Measurements from ENCODE around the gene RHOBTB3. TPM values are rescaled to one million over a fixed set of nuclear protein-coding genes. Genes with fewer than 3 reads are reported as not detected.
"Not testable (repeated sequence)": the region's sequence is repeated elsewhere in the genome, so short reads cannot be mapped to it uniquely, and the experiment has no call there.

The RHOBTB3 gene
- total RNA-seq, 2 experiments from 2014 or later, result 0.74 to 1.4 TPM

DNA sequence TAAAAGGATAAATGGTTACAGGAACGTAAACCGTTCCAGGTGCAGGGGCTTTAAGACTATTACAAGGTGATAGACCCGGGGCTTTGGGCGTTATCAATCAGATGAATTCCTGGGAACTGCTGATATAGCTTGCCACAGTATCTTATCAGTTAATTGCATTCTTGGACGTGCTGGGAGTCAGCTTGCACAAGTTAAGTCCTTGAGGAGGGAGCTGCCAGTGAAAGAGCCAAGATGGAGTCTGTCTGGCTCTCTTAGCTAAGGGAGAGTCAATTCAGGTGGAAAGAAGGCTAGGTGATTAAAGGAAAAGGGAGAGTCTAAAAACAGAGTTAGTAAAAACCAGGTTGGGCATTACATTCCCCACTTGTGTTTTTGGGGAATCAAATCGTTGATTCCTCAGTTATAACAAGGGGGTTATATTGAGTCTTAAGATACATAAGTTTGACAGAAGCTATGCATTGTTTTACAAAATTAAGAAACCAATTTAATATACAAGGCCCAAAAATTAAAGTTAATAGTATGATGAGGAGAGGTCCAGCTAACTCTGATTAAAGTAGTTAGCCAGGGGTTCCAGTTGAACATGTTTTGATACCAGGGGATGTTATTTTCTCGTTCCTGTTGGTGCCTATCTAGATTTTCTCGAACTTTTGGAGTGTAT, 23.5 kb upstream of the RHOBTB3 start:
- H3K4me3 Mint-ChIP-seq; H3K4me1 Mint-ChIP-seq; POLR2A ChIA-PET; CTCF ChIA-PET; H3K9me3 Mint-ChIP-seq; H3K27ac Mint-ChIP-seq; H3K36me3 Mint-ChIP-seq (ENCODE audit: low read depth); DNase-seq; H3K27me3 Mint-ChIP-seq: not testable (repeated sequence)

DNA sequence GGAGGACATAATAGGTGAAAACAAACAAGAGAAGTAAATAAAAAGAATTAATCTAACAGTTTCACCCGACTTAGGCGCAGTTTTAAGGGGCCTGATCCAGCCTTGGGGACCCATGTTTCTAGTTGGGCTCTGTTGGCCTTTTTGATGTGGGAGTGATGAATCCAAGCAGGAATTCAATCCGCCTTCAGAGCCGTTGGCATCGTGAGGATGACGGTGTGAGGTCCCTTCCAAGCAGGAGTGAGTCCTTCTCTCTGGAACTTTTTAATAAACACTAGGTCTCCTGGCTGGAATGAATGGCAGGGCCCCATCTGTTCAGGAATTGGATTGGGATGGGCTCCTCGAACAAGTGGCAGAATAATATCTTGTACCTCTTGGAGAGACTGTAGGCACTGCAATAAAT, 22.3 kb upstream of the RHOBTB3 start:
- H3K27me3 Mint-ChIP-seq, result peaks cover 5% of the 10 kb centered on the region
- peaks cover 5% of the 10 kb centered on the region for H3K4me1 Mint-ChIP-seq
- ChIA-PET POLR2A (no interaction called here), CTCF (no interaction called here)
- no peak for DNase-seq
- no peaks in the 10 kb centered on the region for H3K36me3 Mint-ChIP-seq (ENCODE audit: low read depth)
- H3K9me3 Mint-ChIP-seq, result no peaks in the 10 kb centered on the region
- no peak overlapping the region for H3K4me3 Mint-ChIP-seq
- H3K27ac Mint-ChIP-seq, result no peak overlapping the region

DNA sequence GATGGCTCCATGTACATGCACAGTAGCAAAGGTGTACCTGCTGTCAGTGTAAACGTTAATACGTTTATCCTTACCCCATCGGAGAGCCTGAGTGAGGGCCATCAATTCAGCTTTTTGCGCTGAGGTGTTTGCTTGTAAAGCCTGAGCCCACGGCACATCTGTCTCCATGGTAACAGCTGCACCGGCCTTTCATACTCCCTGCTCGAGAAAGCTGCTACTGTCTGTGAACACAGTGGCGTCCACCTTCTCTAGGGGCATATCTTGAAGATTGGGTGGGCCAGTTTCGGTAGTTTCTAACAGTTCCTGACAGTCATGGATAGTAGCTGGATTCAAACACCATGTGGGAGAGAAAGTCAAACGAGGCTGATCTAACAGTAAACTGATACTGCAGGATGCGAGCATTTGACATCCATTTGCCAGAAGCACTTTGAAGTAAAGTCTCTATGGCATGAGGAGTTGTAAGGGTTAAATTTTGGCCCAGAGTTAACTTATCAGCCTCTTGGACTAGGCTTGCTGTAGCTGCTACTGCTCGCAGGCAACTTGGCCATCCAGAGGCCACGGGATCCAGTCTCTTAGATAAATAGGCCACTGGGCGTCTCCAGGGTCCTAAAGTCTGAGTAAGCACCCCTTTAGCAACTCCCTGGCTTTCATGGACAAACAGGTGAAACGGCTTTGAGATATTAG, 21.0 kb upstream of the RHOBTB3 start:
- Mint-ChIP-seq H3K27ac (no peak overlapping the region), H3K4me3 (no peak overlapping the region), H3K36me3 (ENCODE audit: low read depth) (no peaks in the 10 kb centered on the region), H3K4me1 (peaks cover 5% of the 10 kb centered on the region), H3K27me3 (peaks cover 5% of the 10 kb centered on the region), H3K9me3 (no peaks in the 10 kb centered on the region)
- ChIA-PET CTCF (interaction anchor here (0.8 kb wide), 1 partner anchor 20 kb away, joined by 3 read pairs; no protein-coding TSS in a partner anchor), POLR2A (no interaction called here)
- DNase-seq, result no peak

DNA sequence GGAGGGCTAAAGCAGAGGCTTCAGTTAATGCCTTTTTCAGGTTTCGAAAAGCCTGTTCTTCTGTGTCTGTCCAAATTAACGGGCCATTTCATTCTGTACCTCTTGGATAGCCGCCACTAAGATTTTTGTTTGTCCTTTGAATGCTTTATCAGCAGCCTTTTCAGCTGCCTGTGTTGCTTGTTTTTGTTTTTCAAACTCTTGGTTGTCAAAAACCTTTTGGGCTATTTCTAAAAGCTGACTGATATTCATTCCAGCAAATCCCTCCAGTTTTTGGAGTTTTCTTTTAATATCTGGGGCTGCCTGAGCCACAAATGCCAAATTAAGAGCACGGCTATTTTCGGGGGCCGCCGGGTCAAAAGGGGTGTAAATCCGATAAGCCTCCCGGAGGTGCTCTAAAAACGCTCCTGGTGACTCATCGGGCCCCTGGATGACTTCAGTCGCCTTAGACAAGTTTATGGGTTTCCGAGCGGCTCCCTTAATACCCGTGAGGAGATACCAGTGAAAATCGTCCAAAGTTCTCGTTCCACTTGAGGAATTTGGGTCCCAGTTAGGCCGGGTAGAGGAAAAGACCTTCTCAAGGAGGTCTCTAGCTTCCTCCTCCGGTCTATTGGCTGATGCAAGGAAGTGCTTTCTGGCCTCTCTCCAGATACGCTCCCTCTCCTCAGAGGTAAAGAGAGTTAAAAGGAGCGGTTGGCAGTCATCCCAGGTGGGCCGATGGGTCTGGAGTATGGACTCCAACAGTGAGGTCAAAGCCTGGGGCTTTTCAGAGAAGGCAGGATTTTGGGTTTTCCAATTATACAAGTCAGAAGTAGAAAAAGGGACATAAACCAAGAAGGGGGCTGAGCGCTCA, 20.3 kb upstream of the RHOBTB3 start:
- H3K27me3 Mint-ChIP-seq; H3K9me3 Mint-ChIP-seq; H3K27ac Mint-ChIP-seq; H3K36me3 Mint-ChIP-seq (ENCODE audit: low read depth); POLR2A ChIA-PET; DNase-seq; H3K4me3 Mint-ChIP-seq: not testable (repeated sequence)
- peaks cover 11% of the 10 kb centered on the region for H3K4me1 Mint-ChIP-seq
- CTCF ChIA-PET, result interaction anchor here (0.8 kb wide), 1 partner anchor 19 kb away, joined by 3 read pairs; no protein-coding TSS in a partner anchor

DNA sequence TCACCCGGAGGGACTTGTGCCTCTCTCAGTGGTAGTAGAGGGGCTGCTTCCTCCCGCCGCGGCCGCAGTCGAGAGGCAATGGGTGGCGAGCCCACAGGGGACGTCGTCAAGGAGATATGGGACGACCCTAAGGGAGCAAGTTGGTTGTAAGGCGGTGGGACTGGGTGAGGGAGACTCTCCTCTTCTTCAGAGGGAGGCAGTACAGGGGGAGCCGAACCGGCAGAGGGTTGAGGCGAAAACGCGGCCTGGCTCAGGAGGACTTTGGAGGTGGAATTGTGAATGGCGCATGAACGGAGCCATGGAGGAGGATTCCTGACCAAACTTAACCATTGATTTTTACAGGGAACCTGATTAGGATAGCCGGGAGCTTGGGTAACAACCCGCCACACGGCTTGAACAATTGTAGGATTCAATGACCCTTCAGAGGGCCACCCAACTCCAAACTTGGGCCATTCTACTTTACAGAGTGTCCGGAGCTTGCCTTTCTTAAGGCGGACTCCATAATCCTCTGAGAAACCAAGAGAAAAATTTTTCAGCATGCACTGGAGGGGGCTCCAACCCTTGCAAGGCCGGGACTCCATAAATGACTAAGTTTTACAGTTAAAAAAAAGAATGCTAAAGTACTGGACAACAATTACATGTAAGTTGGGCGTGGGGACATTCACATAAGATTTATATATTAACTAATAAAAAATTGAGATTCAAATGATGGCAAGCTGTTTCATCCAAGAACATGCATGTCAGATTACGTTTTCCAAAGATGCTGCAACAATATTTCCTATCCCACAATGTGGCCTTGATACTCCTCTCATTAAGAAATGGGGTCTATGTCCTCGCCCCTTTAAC, 19.4 kb upstream of the RHOBTB3 start:
- Mint-ChIP-seq H3K4me3 (no peak overlapping the region), H3K36me3 (ENCODE audit: low read depth) (no peaks in the 10 kb centered on the region), H3K27me3 (peaks cover 5% of the 10 kb centered on the region), H3K9me3 (no peaks in the 10 kb centered on the region), H3K27ac (no peak overlapping the region), H3K4me1 (peaks cover 12% of the 10 kb centered on the region)
- CTCF ChIA-PET, result no interaction called here
- no peak for DNase-seq
- POLR2A ChIA-PET, result no interaction called here

DNA sequence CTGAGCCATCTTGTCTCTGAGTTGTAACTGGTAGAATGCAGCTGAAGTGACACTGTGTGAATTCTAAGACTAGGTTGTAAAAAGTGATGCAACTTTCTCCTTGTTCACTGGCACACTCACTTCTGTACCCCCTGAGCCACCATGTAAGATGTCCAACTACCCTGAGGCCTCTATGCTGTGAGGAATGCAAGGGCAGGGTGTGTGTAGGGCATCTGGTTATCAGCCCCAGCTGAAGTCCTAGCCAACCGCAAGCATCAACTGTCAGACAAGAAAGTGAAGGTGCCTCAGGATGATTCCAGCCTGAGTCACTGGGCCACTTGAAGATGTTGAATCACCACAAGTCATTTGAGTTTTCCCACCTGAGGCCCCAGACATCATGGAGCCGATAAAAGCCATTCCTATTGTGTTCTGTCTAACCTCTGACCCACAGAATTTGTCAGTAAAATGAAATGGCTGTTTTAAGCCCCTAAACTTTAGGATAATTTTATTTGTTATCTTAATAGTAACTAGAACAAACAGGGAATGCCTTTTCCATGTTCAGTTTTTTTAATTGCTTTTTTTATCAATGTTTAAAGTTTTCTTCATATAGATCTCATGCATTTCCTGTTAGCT, 18.7 kb upstream of the RHOBTB3 start:
- no peak overlapping the region for H3K4me3 Mint-ChIP-seq
- no peak for DNase-seq
- H3K9me3 Mint-ChIP-seq, result no peaks in the 10 kb centered on the region
- H3K27ac Mint-ChIP-seq, result no peak overlapping the region
- CTCF ChIA-PET, result no interaction called here
- H3K36me3 Mint-ChIP-seq (ENCODE audit: low read depth), result no peaks in the 10 kb centered on the region
- peaks cover 12% of the 10 kb centered on the region for H3K4me1 Mint-ChIP-seq
- peaks cover 2% of the 10 kb centered on the region for H3K27me3 Mint-ChIP-seq
- POLR2A ChIA-PET, result no interaction called here

DNA sequence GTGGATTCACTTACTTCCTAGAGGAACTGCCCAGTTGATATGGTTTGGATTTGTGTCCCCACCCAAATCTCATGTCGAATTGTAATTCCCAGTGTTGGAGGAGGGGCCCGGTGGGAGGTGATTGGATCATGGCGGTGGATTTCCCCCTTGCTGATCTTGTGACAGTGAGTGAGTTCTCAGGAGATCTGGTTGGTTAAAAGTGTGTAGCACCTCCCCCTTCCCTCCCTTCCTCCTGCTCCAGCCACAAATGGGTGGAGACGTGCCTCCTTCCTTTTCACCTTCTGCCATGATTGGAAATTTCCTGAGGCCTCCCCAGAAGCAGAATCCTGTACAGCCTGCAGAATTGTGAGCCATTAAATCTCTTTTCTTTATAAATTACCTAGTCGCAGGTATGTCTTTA, 17.9 kb upstream of the RHOBTB3 start:
- DNase-seq; H3K4me3 Mint-ChIP-seq; H3K9me3 Mint-ChIP-seq; H3K27me3 Mint-ChIP-seq; H3K27ac Mint-ChIP-seq; H3K36me3 Mint-ChIP-seq (ENCODE audit: low read depth); POLR2A ChIA-PET; CTCF ChIA-PET: not testable (repeated sequence)
- peaks cover 12% of the 10 kb centered on the region for H3K4me1 Mint-ChIP-seq

DNA sequence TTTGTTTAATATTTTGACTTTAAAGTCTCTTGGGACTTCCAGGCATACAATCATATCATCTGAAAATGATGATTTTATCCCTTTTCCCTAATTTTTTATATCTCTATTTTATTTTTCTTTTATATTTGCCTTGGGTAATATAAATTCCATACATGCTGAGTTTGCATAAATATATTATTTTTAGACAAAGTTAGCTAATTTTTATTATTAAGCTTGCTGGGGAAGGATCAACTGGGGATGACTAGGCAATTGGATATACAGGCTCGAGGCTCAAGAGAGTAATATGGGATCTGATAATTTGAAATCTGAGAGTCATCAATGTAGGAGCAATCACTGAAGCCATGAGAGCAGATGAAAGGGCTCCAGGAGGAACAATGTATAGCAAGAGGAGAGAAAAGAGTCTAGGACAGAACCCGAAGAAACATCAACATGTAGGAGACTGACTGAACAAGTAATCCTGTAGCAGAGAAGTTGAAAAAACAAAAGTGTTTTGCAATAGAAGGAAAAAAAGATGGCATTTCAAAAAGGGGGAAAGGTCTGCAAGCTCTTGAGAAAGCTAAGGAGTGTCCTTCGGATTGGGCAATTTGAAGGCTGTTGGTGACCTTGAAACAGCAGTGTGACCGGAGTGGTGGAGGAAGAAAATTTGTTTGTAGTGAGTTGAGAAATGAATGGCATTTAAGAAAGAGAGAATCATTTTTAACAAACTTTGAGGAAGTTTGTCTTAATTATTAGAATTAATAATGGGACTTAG, 17.0 kb upstream of the RHOBTB3 start:
- ChIA-PET POLR2A (no interaction called here), CTCF (no interaction called here)
- no peak for DNase-seq
- no peak overlapping the region for H3K27ac Mint-ChIP-seq
- no peaks in the 10 kb centered on the region for H3K36me3 Mint-ChIP-seq (ENCODE audit: low read depth)
- no peaks in the 10 kb centered on the region for H3K27me3 Mint-ChIP-seq
- no peaks in the 10 kb centered on the region for H3K9me3 Mint-ChIP-seq
- peaks cover 12% of the 10 kb centered on the region for H3K4me1 Mint-ChIP-seq
- H3K4me3 Mint-ChIP-seq, result no peak overlapping the region

DNA sequence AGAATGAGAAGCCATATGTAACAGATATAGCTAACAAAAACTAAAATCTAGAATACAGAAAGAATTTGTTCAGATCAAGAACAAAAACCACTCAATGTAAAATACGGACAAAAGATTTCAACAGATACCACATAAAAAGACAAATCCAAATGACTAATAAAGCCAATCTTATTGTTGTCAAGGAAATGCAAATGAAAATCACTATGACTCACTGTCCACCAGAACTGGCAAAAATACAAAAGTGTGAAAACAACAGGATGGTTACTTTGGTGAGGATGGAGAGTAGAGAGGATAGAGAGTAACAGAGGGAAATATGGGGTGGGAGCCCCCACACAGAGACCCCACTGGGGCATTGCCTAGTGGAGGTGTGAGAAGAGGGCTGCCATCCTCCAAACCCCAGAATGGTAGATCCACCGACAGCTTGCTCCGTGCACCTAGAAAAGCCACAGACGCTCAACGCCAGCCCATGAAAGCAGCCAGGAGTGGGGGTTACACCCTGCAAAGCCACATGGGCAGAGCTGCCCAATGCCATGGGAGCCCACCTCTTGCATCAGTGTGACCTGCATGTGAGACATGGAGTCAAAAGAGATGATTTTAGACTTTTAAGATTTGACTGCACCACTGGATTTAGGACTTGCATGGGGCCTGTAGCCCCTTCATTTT, 15.2 kb upstream of the RHOBTB3 start:
- ChIA-PET POLR2A (no interaction called here), CTCF (no interaction called here)
- no peaks in the 10 kb centered on the region for H3K9me3 Mint-ChIP-seq

DNA sequence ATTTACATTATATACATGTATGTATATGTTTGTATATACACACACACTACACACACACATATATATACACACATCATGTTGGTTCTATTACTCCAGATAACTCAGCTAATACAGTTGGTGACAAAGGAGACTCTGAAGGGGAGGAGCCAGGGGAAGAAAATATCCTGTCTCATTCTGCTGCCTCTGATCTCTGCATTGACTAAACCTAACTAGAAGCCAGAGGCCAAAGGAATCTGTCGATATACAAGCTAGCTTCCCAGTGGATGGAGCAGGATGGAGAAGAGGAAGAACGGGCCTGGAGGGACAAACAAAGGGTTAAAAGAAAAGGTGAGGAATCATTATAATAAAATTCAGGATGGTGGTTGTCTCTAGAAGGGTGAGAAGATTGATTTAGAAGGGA, 13.7 kb upstream of the RHOBTB3 start:
- no peaks in the 10 kb centered on the region for H3K36me3 Mint-ChIP-seq (ENCODE audit: low read depth)
- no peaks in the 10 kb centered on the region for H3K9me3 Mint-ChIP-seq
- no peak overlapping the region for H3K27ac Mint-ChIP-seq
- CTCF ChIA-PET, result interaction anchor here (0.7 to 1.7 kb wide), 2 partner anchors 13 to 1425 kb away, joined by 3 read pairs; partner anchors contain the start of gene LIX1
- POLR2A ChIA-PET, result no interaction called here
- no peak for DNase-seq
- no peak overlapping the region for H3K4me3 Mint-ChIP-seq
- H3K4me1 Mint-ChIP-seq, result peaks cover 14% of the 10 kb centered on the region
- H3K27me3 Mint-ChIP-seq, result no peaks in the 10 kb centered on the region

More for the DNA sequence above, 15.2 kb upstream of the RHOBTB3 start:
- no peak overlapping the region for H3K4me3 Mint-ChIP-seq
- no peak for DNase-seq
- no peak overlapping the region for H3K27ac Mint-ChIP-seq
- H3K4me1 Mint-ChIP-seq, result peaks cover 14% of the 10 kb centered on the region
- H3K36me3 Mint-ChIP-seq (ENCODE audit: low read depth), result no peaks in the 10 kb centered on the region
- no peaks in the 10 kb centered on the region for H3K27me3 Mint-ChIP-seq

DNA sequence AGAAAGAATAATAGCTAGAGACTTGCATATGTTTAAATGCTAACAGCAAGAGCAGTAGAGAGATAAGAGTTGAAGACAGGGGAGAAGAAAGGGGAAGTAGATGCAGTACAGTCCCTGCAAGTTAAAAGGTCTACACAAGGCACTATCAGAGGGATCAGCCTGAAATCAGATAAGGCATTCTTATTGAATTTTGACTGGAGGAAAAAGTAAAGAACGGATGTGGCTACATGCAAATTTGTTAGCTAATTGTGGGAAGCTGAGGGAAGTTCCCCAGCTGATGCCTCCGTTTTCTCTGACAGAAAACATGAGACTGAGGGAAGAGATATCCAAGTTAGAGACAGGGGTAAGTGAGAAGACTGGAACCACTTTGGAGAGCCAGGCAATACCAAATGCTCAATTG, 12.9 kb upstream of the RHOBTB3 start:
- Mint-ChIP-seq H3K4me3 (no peak overlapping the region), H3K27ac (no peak overlapping the region), H3K36me3 (ENCODE audit: low read depth) (no peaks in the 10 kb centered on the region), H3K27me3 (no peaks in the 10 kb centered on the region), H3K4me1 (peaks cover 14% of the 10 kb centered on the region), H3K9me3 (no peaks in the 10 kb centered on the region)
- POLR2A ChIA-PET, result no interaction called here
- CTCF ChIA-PET, result interaction anchor here (0.7 to 1.7 kb wide), 2 partner anchors 12 to 1424 kb away, joined by 3 read pairs; partner anchors contain the start of gene LIX1
- peak; percentile 32 for DNase-seq

Measured in activated CD4-positive, alpha-beta T cell treated with anti-CD3 and anti-CD28 coated beads, Interleukin-2, amount 10 ng/mL, durations not matched to agents 7 days and 5 days (primary cell).